ENCODE results near the gene PHF21A.

- TF ChIP-seq CTCF (IDR thresholded peaks at IDR 0.05), result no peak
- TF ChIP-seq POLR2A (IDR thresholded peaks at IDR 0.05), result no peak
Observed at GRCh38 chr11:45885921-45886721, 235.1 kb downstream of the PHF21A start.

Data from uterus (tissue), 2 donors.